Neural cell (in vitro differentiated cells): ENCODE data around the gene C14orf119. TPM values are rescaled to one million over a fixed set of nuclear protein-coding genes. Genes with fewer than 3 reads are reported as not detected.

ENCODE experiments used
- H2AFZ ChIP-seq: fragments of 200-600, 300-800 bp; sonication (generic), shearing (Covaris generic); 2 replicates; pipeline ENCODE4 v1.6.0; 2014; ENCODE audit warnings: low read depth, mild to moderate bottlenecking, antibody characterized with exemption, low read length, moderate library complexity
- H3F3A ChIP-seq: fragments of 200-600 bp; shearing (Covaris generic); 2 replicates; pipeline ENCODE4 v1.6.1; 2016; ENCODE audit warnings: mild to moderate bottlenecking, moderate library complexity, mixed read lengths, antibody characterized with exemption, low read length; ENCODE audit not compliant: insufficient read depth, poor library complexity, severe bottlenecking
- H3K27ac ChIP-seq: fragments of 200-600, 300-800 bp; sonication (generic), shearing (Covaris generic); 2 replicates; pipeline ENCODE4 v1.5.1; 2014; ENCODE audit warnings: mild to moderate bottlenecking, low read length, moderate library complexity
- H3K27me3 ChIP-seq: fragments of 300-800, 200-600 bp; sonication (generic), shearing (Covaris generic); 2 replicates; pipeline ENCODE4 v1.6.0; 2014; ENCODE audit warnings: mild to moderate bottlenecking, low read depth, low read length, moderate library complexity; ENCODE audit not compliant: insufficient read depth
- H3K36me3 ChIP-seq: fragments of 300-800, 200-600 bp; sonication (generic), shearing (Covaris generic); 2 replicates; pipeline ENCODE4 v1.5.1; 2014; ENCODE audit warnings: mild to moderate bottlenecking, antibody characterized with exemption, low read length, moderate library complexity; ENCODE audit not compliant: insufficient read depth
- H3K4me2 ChIP-seq: fragments of 300-800, 200-600 bp; sonication (generic), shearing (Covaris generic); 2 replicates; pipeline ENCODE4 v1.6.0; 2014; ENCODE audit warnings: mild to moderate bottlenecking, low read length
- H3K4me3 ChIP-seq: fragments of 300-800, 200-600 bp; sonication (generic), shearing (Covaris generic); 2 replicates; pipeline ENCODE4 v1.5.1; 2014; ENCODE audit warnings: mild to moderate bottlenecking, low read length, moderate library complexity
- H3K79me2 ChIP-seq: fragments of 200-600 bp; shearing (Covaris generic); replicated peaks from 2 replicates; pipeline ENCODE4 v1.6.0; 2014; ENCODE audit warnings: mild to moderate bottlenecking, low read length, moderate library complexity; ENCODE audit not compliant: insufficient read depth
- H3K9ac ChIP-seq: fragments of 300-800, 200-600 bp; sonication (generic), shearing (Covaris generic); 2 replicates; pipeline ENCODE4 v1.6.1; 2016; ENCODE audit warnings: mild to moderate bottlenecking, low read length, mixed read lengths
- H3K9me2 ChIP-seq: fragments of 200-600 bp; shearing (Covaris generic); 2 replicates; pipeline ENCODE4 v1.6.1; 2016; ENCODE audit warnings: mild to moderate bottlenecking, low read length, mixed read lengths; ENCODE audit not compliant: insufficient read depth
- H3K9me3 ChIP-seq: fragments of 200-600, 300-800 bp; sonication (generic), shearing (Covaris generic); 2 replicates; pipeline ENCODE4 v1.6.1; 2016; ENCODE audit warnings: mild to moderate bottlenecking, mixed run types, low read length, moderate library complexity, mixed read lengths
- H4K20me1 ChIP-seq: fragments of 200-600 bp; shearing (Covaris generic); 2 replicates; pipeline ENCODE4 v1.6.1; 2016; ENCODE audit warnings: mild to moderate bottlenecking, mixed run types; ENCODE audit not compliant: insufficient read depth
- CTCF ChIP-seq: fragments of 450-650 bp; IDR thresholded peaks from 2 replicates; pipeline ENCODE4 v1.5.1; 2014; ENCODE audit warnings: antibody characterized with exemption, mild to moderate bottlenecking, moderate library complexity; ENCODE audit not compliant: poor library complexity, severe bottlenecking
- EP300 ChIP-seq: fragments of 450-650 bp; conservative IDR thresholded peaks from 2 replicates; pipeline ENCODE4 v1.6.1; 2014; ENCODE audit warnings: antibody characterized with exemption, mild to moderate bottlenecking, moderate library complexity; ENCODE audit not compliant: poor library complexity, severe bottlenecking
- EZH2 ChIP-seq: fragments of 200-600, 300-800 bp; shearing (Covaris generic), sonication (generic); IDR thresholded peaks from 2 replicates; pipeline ENCODE4 v1.6.1; 2014; ENCODE audit warnings: antibody characterized with exemption, low read length, borderline replicate concordance, mild to moderate bottlenecking; ENCODE audit not compliant: insufficient read depth, poor library complexity, severe bottlenecking
- MXI1 ChIP-seq: fragments of 450-650 bp; conservative IDR thresholded peaks from 2 replicates; pipeline ENCODE4 v1.6.1; 2014; ENCODE audit warnings: antibody characterized with exemption, mild to moderate bottlenecking; ENCODE audit not compliant: poor library complexity, severe bottlenecking
- POLR2AphosphoS5 ChIP-seq: IDR thresholded peaks from 2 replicates; pipeline ENCODE4 v1.6.1; 2012
- RAD21 ChIP-seq: fragments of 450-650 bp; conservative IDR thresholded peaks from 2 replicates; pipeline ENCODE4 v1.6.1; 2014; ENCODE audit warnings: antibody characterized with exemption, mild to moderate bottlenecking, moderate library complexity
- SMC3 ChIP-seq: fragments of 450-650 bp; conservative IDR thresholded peaks from 2 replicates; pipeline ENCODE4 v1.6.1; 2014; ENCODE audit warnings: antibody characterized with exemption, mild to moderate bottlenecking, moderate library complexity; ENCODE audit not compliant: poor library complexity
- TAF1 ChIP-seq: IDR thresholded peaks from 2 replicates; pipeline ENCODE4 v1.6.1; 2012; ENCODE audit warnings: low read depth
- polyA plus RNA-seq: library from polyadenylated mRNA; depleted of rRNA; stranded (reverse); fragments of >200 nt; gene quantifications from 2 replicates; pipeline ENCODE4 v1.2.3, GENCODE V29; 2014
- TF ChIP-seq, protein P1 (sequence below): IDR thresholded peaks from 2 replicates; pipeline ENCODE4 v1.6.1; 2012; ENCODE audit warnings: borderline replicate concordance

The C14orf119 gene
- polyA plus RNA-seq, 1 donor from 2014 or later = 26.4 TPM

- no peak overlapping the region for H3K4me3 ChIP-seq
- peak overlapping the region; percentile 5 for H3K9ac ChIP-seq
- TF ChIP-seq CTCF (no peak), TAF1 (no peak), SMC3 (no peak), MXI1 (no peak), EZH2 (no peak), RAD21 (no peak), POLR2AphosphoS5 (no peak), EP300 (no peak)
- TF ChIP-seq, protein P1, sequence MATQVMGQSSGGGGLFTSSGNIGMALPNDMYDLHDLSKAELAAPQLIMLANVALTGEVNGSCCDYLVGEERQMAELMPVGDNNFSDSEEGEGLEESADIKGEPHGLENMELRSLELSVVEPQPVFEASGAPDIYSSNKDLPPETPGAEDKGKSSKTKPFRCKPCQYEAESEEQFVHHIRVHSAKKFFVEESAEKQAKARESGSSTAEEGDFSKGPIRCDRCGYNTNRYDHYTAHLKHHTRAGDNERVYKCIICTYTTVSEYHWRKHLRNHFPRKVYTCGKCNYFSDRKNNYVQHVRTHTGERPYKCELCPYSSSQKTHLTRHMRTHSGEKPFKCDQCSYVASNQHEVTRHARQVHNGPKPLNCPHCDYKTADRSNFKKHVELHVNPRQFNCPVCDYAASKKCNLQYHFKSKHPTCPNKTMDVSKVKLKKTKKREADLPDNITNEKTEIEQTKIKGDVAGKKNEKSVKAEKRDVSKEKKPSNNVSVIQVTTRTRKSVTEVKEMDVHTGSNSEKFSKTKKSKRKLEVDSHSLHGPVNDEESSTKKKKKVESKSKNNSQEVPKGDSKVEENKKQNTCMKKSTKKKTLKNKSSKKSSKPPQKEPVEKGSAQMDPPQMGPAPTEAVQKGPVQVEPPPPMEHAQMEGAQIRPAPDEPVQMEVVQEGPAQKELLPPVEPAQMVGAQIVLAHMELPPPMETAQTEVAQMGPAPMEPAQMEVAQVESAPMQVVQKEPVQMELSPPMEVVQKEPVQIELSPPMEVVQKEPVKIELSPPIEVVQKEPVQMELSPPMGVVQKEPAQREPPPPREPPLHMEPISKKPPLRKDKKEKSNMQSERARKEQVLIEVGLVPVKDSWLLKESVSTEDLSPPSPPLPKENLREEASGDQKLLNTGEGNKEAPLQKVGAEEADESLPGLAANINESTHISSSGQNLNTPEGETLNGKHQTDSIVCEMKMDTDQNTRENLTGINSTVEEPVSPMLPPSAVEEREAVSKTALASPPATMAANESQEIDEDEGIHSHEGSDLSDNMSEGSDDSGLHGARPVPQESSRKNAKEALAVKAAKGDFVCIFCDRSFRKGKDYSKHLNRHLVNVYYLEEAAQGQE = no peak
- H3K36me3 ChIP-seq = no peaks in the 10 kb centered on the region
- no peaks in the 10 kb centered on the region for H4K20me1 ChIP-seq
- no peak overlapping the region for H3K4me2 ChIP-seq
- no peak overlapping the region for H3K27ac ChIP-seq
- no peaks in the 10 kb centered on the region for H3K9me3 ChIP-seq
- no peak overlapping the region for H2AFZ ChIP-seq
- H3K27me3 ChIP-seq = no peaks in the 10 kb centered on the region
- H3K9me2 ChIP-seq = no peaks in the 10 kb centered on the region
- H3K79me2 ChIP-seq = no peaks in the 10 kb centered on the region
- H3F3A ChIP-seq = no peaks in the 10 kb centered on the region
Measured at GRCh38 chr14:23121361-23121771, 26.1 kb downstream of the C14orf119 start.

DNA sequence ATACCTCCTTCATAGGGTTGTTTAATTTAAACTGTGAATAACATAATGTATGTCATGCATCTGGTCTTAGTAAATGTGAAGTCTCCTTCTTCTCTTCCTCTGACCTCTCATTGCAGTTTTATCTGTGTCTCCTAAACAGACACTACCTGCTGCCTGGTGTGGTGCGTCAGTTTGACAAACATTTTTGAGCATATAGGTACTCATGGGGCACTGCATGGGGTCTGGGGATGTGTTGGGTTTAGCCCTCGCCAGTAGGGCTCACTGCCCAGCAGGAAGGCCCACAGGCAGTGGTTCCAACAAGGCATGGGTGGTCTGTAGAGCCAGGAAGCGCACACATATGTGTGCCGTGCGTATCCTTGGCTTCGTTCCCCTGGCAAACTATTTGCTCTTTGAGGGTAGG, 26.8 kb downstream of the C14orf119 start:
- Histone ChIP-seq H2AFZ (no peak overlapping the region), H3K9me3 (no peaks in the 10 kb centered on the region), H3K4me2 (no peak overlapping the region), H3K9ac (no peak overlapping the region), H3K79me2 (no peaks in the 10 kb centered on the region), H4K20me1 (no peaks in the 10 kb centered on the region), H3K27ac (no peak overlapping the region), H3K36me3 (no peaks in the 10 kb centered on the region), H3K4me3 (no peak overlapping the region), H3F3A (no peaks in the 10 kb centered on the region), H3K9me2 (no peaks in the 10 kb centered on the region), H3K27me3 (no peaks in the 10 kb centered on the region)
- no peak for TF ChIP-seq RAD21
- TF ChIP-seq EZH2 = no peak
- no peak for TF ChIP-seq POLR2AphosphoS5
- no peak for TF ChIP-seq MXI1
- no peak for TF ChIP-seq CTCF
- TF ChIP-seq, protein P1 = no peak
- no peak for TF ChIP-seq SMC3
- no peak for TF ChIP-seq EP300
